IMR-90 (cell line): ENCODE measurements around the gene TFE3. TPM values are rescaled to one million over a fixed set of nuclear protein-coding genes. Genes with fewer than 3 reads are reported as not detected.

Experiments
- ATAC-seq: fragments of 200-7000 bp; cut with Tn5 transposase; 2 replicates; pipeline ENCODE4 v1.9.1; 2020; ENCODE audit warnings: low read depth, mild to moderate bottlenecking, moderate library complexity
- BruUV-seq: library from RNA; stranded (reverse); fragments of 400-500 nt; replicated peaks from 2 replicates; lab custom pipeline; 2021; lab: Mats Ljungman, UMichigan
- CTCF ChIA-PET: fragments of 300-600 bp; formaldehyde crosslinking; extraction: SDS; loops from one replicate; lab custom pipeline; 2021; ENCODE audit warnings: antibody characterized with exemption; lab: Yijun Ruan, JAX
- POLR2A ChIA-PET: fragments of 300-600 bp; sonication (Branson Sonifier 250); formaldehyde crosslinking; loops from one replicate; lab custom pipeline; 2022; ENCODE audit warnings: antibody characterized with exemption; ENCODE audit not compliant: unreplicated experiment; lab: Charles Lee
- DNase-seq: peaks from one replicate; pipeline ENCODE4 v3.0.0; 2013
- H2AFZ ChIP-seq: replicated peaks from 2 replicates; pipeline ENCODE3; 2013; ENCODE audit warnings: low read length, mild to moderate bottlenecking; ENCODE audit not compliant: poor library complexity
- H2AK5ac ChIP-seq: 2 replicates; pipeline ENCODE4 v1.6.1; 2013; ENCODE audit warnings: low read depth, low read length, inconsistent platforms
- H2AK9ac ChIP-seq: replicated peaks from 2 replicates; pipeline ENCODE3; 2013; ENCODE audit warnings: mild to moderate bottlenecking, low read depth, low read length, moderate library complexity; ENCODE audit not compliant: poor library complexity
- H2BK120ac ChIP-seq: 2 replicates; pipeline ENCODE4 v1.6.1; 2013; ENCODE audit warnings: low read depth, low read length, inconsistent platforms
- H2BK15ac ChIP-seq: 3 replicates; pipeline ENCODE4 v1.6.1; 2013; ENCODE audit warnings: low read depth, low read length, inconsistent platforms
- H2BK20ac ChIP-seq: 2 replicates; pipeline ENCODE4 v1.6.1; 2013; ENCODE audit warnings: low read depth, mild to moderate bottlenecking, inconsistent platforms, low read length, moderate library complexity
- H2BK5ac ChIP-seq: 2 replicates; pipeline ENCODE4 v1.6.1; 2013; ENCODE audit warnings: mild to moderate bottlenecking, low read depth, low read length, inconsistent platforms; ENCODE audit not compliant: poor library complexity, severe bottlenecking
- H3K14ac ChIP-seq: replicated peaks from 2 replicates; pipeline ENCODE4 v1.6.1; 2013; ENCODE audit warnings: low read depth, low read length, inconsistent platforms
- H3K18ac ChIP-seq: 2 replicates; pipeline ENCODE4 v1.6.1; 2013; ENCODE audit warnings: low read depth, low read length, control low read depth
- H3K23ac ChIP-seq: 2 replicates; pipeline ENCODE4 v1.6.1; 2013; ENCODE audit warnings: low read depth, low read length, inconsistent platforms
- H3K27ac ChIP-seq: 2 replicates; pipeline ENCODE4 v1.5.1; 2013; ENCODE audit warnings: mild to moderate bottlenecking, control low read depth, low read length; ENCODE audit not compliant: insufficient read depth
- H3K27me3 ChIP-seq: 2 replicates; pipeline ENCODE4 v1.6.1; 2013; ENCODE audit warnings: low read length; ENCODE audit not compliant: control insufficient read depth, insufficient read depth
- H3K36me3 ChIP-seq: 2 replicates; pipeline ENCODE4 v1.6.1; 2013; ENCODE audit warnings: low read length, mixed read lengths; ENCODE audit not compliant: control insufficient read depth, insufficient read depth
- H3K4ac ChIP-seq: 2 replicates; pipeline ENCODE4 v1.6.1; 2013; ENCODE audit warnings: low read depth, low read length, inconsistent platforms
- H3K4me1 ChIP-seq: 2 replicates; pipeline ENCODE4 v1.6.1; 2013; ENCODE audit warnings: low read length, mixed read lengths; ENCODE audit not compliant: control insufficient read depth, insufficient read depth
- H3K4me2 ChIP-seq: 2 replicates; pipeline ENCODE4 v1.6.1; 2013; ENCODE audit warnings: low read depth, mild to moderate bottlenecking, control low read depth, low read length, moderate library complexity
- H3K4me3 ChIP-seq: 2 replicates; pipeline ENCODE4 v1.5.1; 2013; ENCODE audit warnings: low read depth, mild to moderate bottlenecking, control low read depth, low read length, moderate library complexity; ENCODE audit not compliant: insufficient read depth
- H3K56ac ChIP-seq: 2 replicates; pipeline ENCODE4 v1.6.1; 2013; ENCODE audit warnings: low read length, inconsistent platforms; ENCODE audit not compliant: insufficient read depth; ENCODE audit errors: extremely low read depth
- H3K79me1 ChIP-seq, 2 experiments: 2 replicates each; pipeline ENCODE4 v1.6.1; 2013; ENCODE audit warnings: low read length in 2 of 2, inconsistent platforms in 1 of 2, low read depth in 1 of 2
- H3K9ac ChIP-seq: 2 replicates; pipeline ENCODE4 v1.6.1; 2013; ENCODE audit warnings: low read depth, low read length, control low read depth
- H3K9me1 ChIP-seq: 2 replicates; pipeline ENCODE4 v1.6.1; 2013; ENCODE audit warnings: low read length, inconsistent platforms; ENCODE audit not compliant: insufficient read depth
- H3K9me3 ChIP-seq: 2 replicates; pipeline ENCODE4 v1.6.1; 2013; ENCODE audit warnings: low read length; ENCODE audit not compliant: control insufficient read depth, insufficient read depth
- H4K20me1 ChIP-seq: 2 replicates; pipeline ENCODE4 v1.6.1; 2013; ENCODE audit warnings: low read length, inconsistent platforms; ENCODE audit not compliant: insufficient read depth
- H4K5ac ChIP-seq: 2 replicates; pipeline ENCODE4 v1.6.1; 2013; ENCODE audit warnings: mild to moderate bottlenecking, low read depth, low read length, control low read depth
- H4K8ac ChIP-seq, 2 experiments: 2 replicates each; pipeline ENCODE4 v1.6.1; 2013; ENCODE audit warnings: low read depth in 2 of 2, low read length in 2 of 2, control low read depth in 1 of 2, inconsistent platforms in 1 of 2
- H4K91ac ChIP-seq: 2 replicates; pipeline ENCODE4 v1.6.1; 2013; ENCODE audit warnings: low read depth, low read length, inconsistent platforms; ENCODE audit not compliant: insufficient read depth
- BHLHE40 ChIP-seq: fragments of 150-350 bp; IDR thresholded peaks from 2 replicates; pipeline ENCODE4 v1.6.1; 2016; ENCODE audit warnings: mild to moderate bottlenecking, low read depth, low read length
- CEBPB ChIP-seq: IDR thresholded peaks from 2 replicates; pipeline ENCODE4 v1.6.1; 2012; ENCODE audit warnings: low read depth, low read length, improper control_type of control experiment
- FOS ChIP-seq: fragments of 150-350 bp; IDR thresholded peaks from 2 replicates; pipeline ENCODE4 v1.6.1; 2016; ENCODE audit warnings: low read depth, low read length
- MAFK ChIP-seq: IDR thresholded peaks from 2 replicates; pipeline ENCODE4 v1.6.1; 2012; ENCODE audit warnings: low read depth, low read length, improper control_type of control experiment
- MAZ ChIP-seq: IDR thresholded peaks from 2 replicates; pipeline ENCODE4 v1.6.1; 2012; ENCODE audit warnings: low read depth, mild to moderate bottlenecking, low read length, improper control_type of control experiment, moderate library complexity, borderline replicate concordance
- MXI1 ChIP-seq: IDR thresholded peaks from 2 replicates; pipeline ENCODE4 v1.6.1; 2012; ENCODE audit warnings: low read depth, mild to moderate bottlenecking, low read length, moderate library complexity, borderline replicate concordance
- NFE2L2 ChIP-seq: fragments of 150-350 bp; IDR thresholded peaks from 2 replicates; pipeline ENCODE4 v1.6.1; 2016; ENCODE audit warnings: low read depth, mild to moderate bottlenecking, low read length
- POLR2A ChIP-seq: IDR thresholded peaks from 2 replicates; pipeline ENCODE4 v1.6.1; 2012; ENCODE audit warnings: mild to moderate bottlenecking, low read depth, low read length
- RAD21 ChIP-seq: IDR thresholded peaks from 2 replicates; pipeline ENCODE4 v1.6.1; 2012; ENCODE audit warnings: low read length, improper control_type of control experiment
- RCOR1 ChIP-seq: IDR thresholded peaks from 2 replicates; pipeline ENCODE4 v1.6.1; 2012; ENCODE audit warnings: mild to moderate bottlenecking, low read length, improper control_type of control experiment; ENCODE audit not compliant: insufficient replicate concordance
- RFX5 ChIP-seq: IDR thresholded peaks from 2 replicates; pipeline ENCODE4 v1.8.0; 2012; ENCODE audit warnings: low read depth, mild to moderate bottlenecking, low read length, moderate library complexity
- SMC3 ChIP-seq: fragments of 150-350 bp; IDR thresholded peaks from 2 replicates; pipeline ENCODE4 v1.6.1; 2016; ENCODE audit warnings: low read depth, mild to moderate bottlenecking, antibody characterized with exemption, low read length, moderate library complexity
- WGBS, 2 experiments: methylation state at CpG; one replicate each; pipeline versions ENCODE4 v1.1.5 to v1.1.7; 2013; ENCODE audit warnings: missing lambda C conversion rate in 2 of 2; ENCODE audit not compliant: insufficient read length in 1 of 2; ENCODE audit errors: extremely low coverage in 2 of 2; 5-methylcytosine and 5-hydroxymethylcytosine counted together
- dilution Hi-C: fragments of 300-500 bp; cut with HindIII; formaldehyde crosslinking; loops from one replicate; pipeline ENCODE4 v1.14.3; 2018; ENCODE audit warnings: low sequenced_read_pairs; ENCODE audit not compliant: unreplicated experiment
- in situ Hi-C: fragments of 300-500 bp; cut with MboI; formaldehyde crosslinking; loops from 3 replicates; pipeline ENCODE4 v1.14.3; 2019; ENCODE audit warnings: low sequenced_read_pairs, inconsistent platforms, mixed read lengths
- intact Hi-C: fragments of 100-400 bp; cut with micrococcal nuclease; formaldehyde crosslinking; loops from 2 replicates; pipeline ENCODE4 v1.10.0; 2022
- polyA plus RNA-seq, 3 experiments: library from polyadenylated mRNA; depleted of rRNA; stranded (reverse); fragments of >200 nt; gene quantifications; 2 replicates each; pipeline ENCODE4 v1.2.3, GENCODE V29; 2012; ENCODE audit warnings: low replicate concordance in 1 of 3
- total RNA-seq: library from RNA; depleted of rRNA; stranded (reverse); fragments of >200 nt; gene quantifications from 2 replicates; pipeline ENCODE4 v1.2.3, GENCODE V29; 2012
- TF ChIP-seq, protein P1 (sequence below): fragments of 150-350 bp; IDR thresholded peaks from 2 replicates; pipeline ENCODE4 v1.6.1; 2017; ENCODE audit warnings: mild to moderate bottlenecking, antibody characterized with exemption, low read length, low read depth
- TF ChIP-seq, protein P2 (sequence below): conservative IDR thresholded peaks from 2 replicates; pipeline ENCODE4 v1.5.1; 2012; ENCODE audit warnings: mild to moderate bottlenecking, low read depth, low read length, improper control_type of control experiment

The TFE3 gene
- total and polyA plus RNA-seq, 2 of the 4 experiments (the other 2 are of a cell fraction): 24.4 to 40.5 TPM

DNA sequence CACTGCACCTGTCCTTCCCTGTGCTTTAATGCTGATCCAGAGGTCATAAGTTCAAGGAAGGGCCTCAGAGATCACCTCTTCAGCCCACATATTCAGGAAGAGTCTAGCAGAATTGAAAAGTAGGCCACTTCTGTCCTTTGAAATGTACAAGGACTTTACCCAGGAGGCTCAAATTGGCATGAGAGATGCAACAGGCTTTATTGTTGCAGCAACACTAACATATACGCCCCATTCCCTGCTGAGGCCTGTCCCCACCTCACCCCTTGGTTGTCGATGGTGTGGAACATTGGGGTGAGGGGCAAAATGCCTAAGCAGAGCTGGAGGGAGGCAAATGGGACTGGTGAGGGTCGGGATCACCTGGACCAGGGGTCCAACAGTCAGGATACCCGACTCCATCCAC is 27.8 kb upstream of the TFE3 start:
- no peaks in the 10 kb centered on the region for H3K4me1 ChIP-seq
- no TSS peak for BruUV-seq
- no peak overlapping the region for H3K9ac ChIP-seq
- ATAC-seq: no peak
- H4K20me1 ChIP-seq: no peaks in the 10 kb centered on the region
- H3K4me3 ChIP-seq: no peak overlapping the region
- H3K56ac ChIP-seq: no peak overlapping the region
- no peak for DNase-seq
- intact Hi-C loops (loop anchor here (10.0 kb wide), 1 partner anchor 94 kb away; the partner anchor contains the start of gene MAGIX), dilution Hi-C loops (no loop called here), in situ Hi-C loops (loop anchor here (25.0 kb wide), 1 partner anchor 109 kb away; the partner anchor contains the start of genes KCND1 and OTUD5)
- H3K79me1 ChIP-seq: peaks cover 0 to 27% of the 10 kb centered on the region in 2 experiments; a peak in 2 of 4 replicates
- H3K9me3 ChIP-seq: peaks cover 2% of the 10 kb centered on the region; the same call in 1 of the 2 replicates
- H2AK9ac ChIP-seq: no peak overlapping the region
- H3K36me3 ChIP-seq: peaks cover 7% of the 10 kb centered on the region; the same call in 1 of the 2 replicates
- POLR2A ChIA-PET: no interaction called here
- no peak overlapping the region for H3K4ac ChIP-seq
- H3K14ac ChIP-seq: no peak overlapping the region
- no peak overlapping the region for H2BK5ac ChIP-seq
- no peak overlapping the region for H2AK5ac ChIP-seq
- H2BK20ac ChIP-seq: no peak overlapping the region
- CTCF ChIA-PET: no interaction called here
- H4K5ac ChIP-seq: no peak overlapping the region
- no peak overlapping the region for H3K4me2 ChIP-seq
- H3K27ac ChIP-seq: no peak overlapping the region
- H3K27me3 ChIP-seq: no peaks in the 10 kb centered on the region
- H3K23ac ChIP-seq: no peak overlapping the region
- no peak overlapping the region for H3K18ac ChIP-seq
- H2BK15ac ChIP-seq: no peak overlapping the region
- 0 out of 2 replicates have a peak, but pooled peaks cover 5% of the 10 kb centered on the region for H3K9me1 ChIP-seq
- no peak overlapping the region for H2BK120ac ChIP-seq
- TF ChIP-seq BHLHE40 (no peak), MAFK (no peak), RCOR1 (no peak), RAD21 (no peak), NFE2L2 (no peak), RFX5 (no peak), FOS (no peak), MAZ (no peak), CEBPB (no peak), POLR2A (no peak), MXI1 (no peak), SMC3 (no peak)
- TF ChIP-seq, protein P1, sequence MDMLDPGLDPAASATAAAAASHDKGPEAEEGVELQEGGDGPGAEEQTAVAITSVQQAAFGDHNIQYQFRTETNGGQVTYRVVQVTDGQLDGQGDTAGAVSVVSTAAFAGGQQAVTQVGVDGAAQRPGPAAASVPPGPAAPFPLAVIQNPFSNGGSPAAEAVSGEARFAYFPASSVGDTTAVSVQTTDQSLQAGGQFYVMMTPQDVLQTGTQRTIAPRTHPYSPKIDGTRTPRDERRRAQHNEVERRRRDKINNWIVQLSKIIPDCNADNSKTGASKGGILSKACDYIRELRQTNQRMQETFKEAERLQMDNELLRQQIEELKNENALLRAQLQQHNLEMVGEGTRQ: no peak
- TF ChIP-seq, protein P2, sequence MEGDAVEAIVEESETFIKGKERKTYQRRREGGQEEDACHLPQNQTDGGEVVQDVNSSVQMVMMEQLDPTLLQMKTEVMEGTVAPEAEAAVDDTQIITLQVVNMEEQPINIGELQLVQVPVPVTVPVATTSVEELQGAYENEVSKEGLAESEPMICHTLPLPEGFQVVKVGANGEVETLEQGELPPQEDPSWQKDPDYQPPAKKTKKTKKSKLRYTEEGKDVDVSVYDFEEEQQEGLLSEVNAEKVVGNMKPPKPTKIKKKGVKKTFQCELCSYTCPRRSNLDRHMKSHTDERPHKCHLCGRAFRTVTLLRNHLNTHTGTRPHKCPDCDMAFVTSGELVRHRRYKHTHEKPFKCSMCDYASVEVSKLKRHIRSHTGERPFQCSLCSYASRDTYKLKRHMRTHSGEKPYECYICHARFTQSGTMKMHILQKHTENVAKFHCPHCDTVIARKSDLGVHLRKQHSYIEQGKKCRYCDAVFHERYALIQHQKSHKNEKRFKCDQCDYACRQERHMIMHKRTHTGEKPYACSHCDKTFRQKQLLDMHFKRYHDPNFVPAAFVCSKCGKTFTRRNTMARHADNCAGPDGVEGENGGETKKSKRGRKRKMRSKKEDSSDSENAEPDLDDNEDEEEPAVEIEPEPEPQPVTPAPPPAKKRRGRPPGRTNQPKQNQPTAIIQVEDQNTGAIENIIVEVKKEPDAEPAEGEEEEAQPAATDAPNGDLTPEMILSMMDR: no peak
- WGBS, 2 experiments: 60% methylated on average over 2 of the region's 4 CpGs; no CpG with 5 or more reads in 1 of the 2 experiments
- H4K91ac ChIP-seq: no peak overlapping the region
- H2AFZ ChIP-seq: no peak overlapping the region
- no peak overlapping the region for H4K8ac ChIP-seq
